Measurements from ENCODE around the gene IGFN1.

The IGFN1 gene

DNA sequence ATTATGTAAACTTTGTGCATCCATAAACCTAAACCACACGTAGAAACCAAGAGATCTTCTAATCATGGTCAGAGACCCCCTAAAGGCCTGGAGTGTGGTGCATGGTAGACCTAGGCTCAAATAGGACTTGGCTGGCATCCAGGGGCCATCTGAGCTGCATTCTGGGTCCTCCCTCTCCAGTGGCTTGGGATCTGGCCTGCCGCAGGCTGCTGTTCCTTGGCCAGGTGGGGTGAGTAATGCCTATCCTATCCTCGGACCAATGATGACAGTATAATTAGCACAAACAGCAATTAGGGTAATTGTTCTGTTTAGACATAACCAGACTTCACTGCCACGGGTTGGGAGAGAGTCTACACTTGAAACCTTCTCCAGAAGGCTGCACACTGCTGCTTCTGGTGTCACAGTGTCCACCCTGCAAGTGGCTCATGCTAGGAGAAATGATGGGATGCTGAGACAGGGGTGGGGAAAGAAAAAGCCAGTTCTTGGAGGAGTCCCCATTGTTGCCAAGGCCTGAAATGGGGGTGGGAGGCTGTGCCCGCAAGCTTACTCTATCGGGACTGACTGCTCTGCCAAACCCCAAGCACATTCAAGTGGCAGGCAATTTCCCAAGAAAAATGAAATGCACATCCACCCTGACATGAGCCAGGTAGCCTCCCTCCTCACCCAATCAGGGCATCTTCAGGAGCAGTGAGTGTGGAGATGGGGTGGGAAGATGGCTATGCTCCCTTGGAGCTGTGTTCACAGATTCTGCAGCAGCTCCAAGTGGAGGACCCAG is 80.2 kb downstream of the IGFN1 start:
- H3K4me3 ChIP-seq (IDR thresholded peaks at IDR 0.05; ENCODE audit: insufficient read depth, low read depth, low read length): no peak overlapping the region
- H3K4me2 ChIP-seq: no peak overlapping the region
- TF ChIP-seq CTCF (conservative IDR thresholded peaks at IDR 0.05; ENCODE audit: low read depth, low read length): no peak
- H3K36me3 ChIP-seq (ENCODE audit: insufficient read depth): no peaks in the 10 kb centered on the region
- no peak overlapping the region for H3K9ac ChIP-seq
- H3K27me3 ChIP-seq (ENCODE audit: insufficient read depth, low read depth): no peaks in the 10 kb centered on the region
- no peak overlapping the region for H3K27ac ChIP-seq
- no peak overlapping the region for H2AFZ ChIP-seq (ENCODE audit: low read depth)
- H3K4me1 ChIP-seq (ENCODE audit: low read depth, poor library complexity, severe bottlenecking): no peaks in the 10 kb centered on the region
- no peaks in the 10 kb centered on the region for H4K20me1 ChIP-seq (ENCODE audit: insufficient read depth)
- no peaks in the 10 kb centered on the region for H3K79me2 ChIP-seq (ENCODE audit: insufficient read depth, low read depth)

- no peaks in the 10 kb centered on the region for H4K20me1 ChIP-seq (ENCODE audit: insufficient read depth)
- H3K4me1 ChIP-seq (ENCODE audit: low read depth, poor library complexity, severe bottlenecking): no peaks in the 10 kb centered on the region
- no peak for TF ChIP-seq CTCF (conservative IDR thresholded peaks at IDR 0.05; ENCODE audit: low read depth, low read length)
- no peaks in the 10 kb centered on the region for H3K27me3 ChIP-seq (ENCODE audit: insufficient read depth, low read depth)
- H3K79me2 ChIP-seq (ENCODE audit: insufficient read depth, low read depth): no peaks in the 10 kb centered on the region
- H3K4me3 ChIP-seq (IDR thresholded peaks at IDR 0.05; ENCODE audit: insufficient read depth, low read depth, low read length): no peak overlapping the region
- no peaks in the 10 kb centered on the region for H3K36me3 ChIP-seq (ENCODE audit: insufficient read depth)
- H3K9ac ChIP-seq: no peak overlapping the region
- no peak overlapping the region for H3K27ac ChIP-seq
- H3K4me2 ChIP-seq: no peak overlapping the region
- no peak overlapping the region for H2AFZ ChIP-seq (ENCODE audit: low read depth)
These were observed 82.2 kb downstream of the IGFN1 start for GRCh38 chr1:201272799-201273198.

DNA sequence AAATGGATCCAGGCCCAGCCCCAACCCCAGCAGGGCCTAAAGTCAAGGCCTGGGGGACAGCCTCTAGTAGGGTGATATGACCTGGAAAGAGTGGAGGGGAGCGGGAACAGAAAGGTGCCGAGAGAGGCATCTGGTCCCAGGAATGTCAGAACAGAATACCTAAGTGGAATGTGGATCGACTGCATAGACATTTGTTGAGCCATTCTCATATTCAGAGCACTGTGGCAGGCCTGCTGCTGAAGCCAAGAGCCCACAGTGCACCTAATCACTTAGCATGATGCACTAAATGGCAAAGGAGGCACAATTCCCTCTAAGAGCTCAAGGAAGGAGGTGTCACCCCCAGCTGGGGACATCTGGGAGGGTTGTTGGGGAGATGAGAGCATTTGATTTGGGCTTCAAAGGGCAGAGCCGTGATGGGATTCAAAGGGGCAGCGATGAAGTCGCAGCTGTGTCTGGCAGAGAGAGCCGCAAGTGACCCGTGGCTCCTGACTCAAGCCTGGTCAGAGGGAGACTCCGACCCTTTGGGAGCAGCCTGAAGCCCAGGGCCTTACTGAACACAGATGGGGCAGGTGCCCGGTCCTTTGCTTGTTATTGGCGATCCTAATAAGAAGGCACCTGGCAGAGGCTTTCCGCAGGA is 84.1 kb downstream of the IGFN1 start:
- H3K36me3 ChIP-seq (ENCODE audit: insufficient read depth): no peaks in the 10 kb centered on the region
- no peaks in the 10 kb centered on the region for H3K27me3 ChIP-seq (ENCODE audit: insufficient read depth, low read depth)
- no peaks in the 10 kb centered on the region for H3K4me1 ChIP-seq (ENCODE audit: low read depth, poor library complexity, severe bottlenecking)
- no peak overlapping the region for H3K4me3 ChIP-seq (IDR thresholded peaks at IDR 0.05; ENCODE audit: insufficient read depth, low read depth, low read length)
- TF ChIP-seq CTCF (conservative IDR thresholded peaks at IDR 0.05; ENCODE audit: low read depth, low read length): no peak
- H3K4me2 ChIP-seq: no peak overlapping the region
- no peak overlapping the region for H2AFZ ChIP-seq (ENCODE audit: low read depth)
- H3K27ac ChIP-seq: no peak overlapping the region
- no peaks in the 10 kb centered on the region for H3K79me2 ChIP-seq (ENCODE audit: insufficient read depth, low read depth)
- no peak overlapping the region for H3K9ac ChIP-seq
- no peaks in the 10 kb centered on the region for H4K20me1 ChIP-seq (ENCODE audit: insufficient read depth)

- Histone ChIP-seq H3K27ac (no peak overlapping the region), H3K4me2 (no peak overlapping the region), H3K9ac (no peak overlapping the region)
These were observed 84.6 kb downstream of the IGFN1 start for GRCh38 chr1:201275253-201275666.

More at GRCh38 chr1:201275253-201275666, 84.6 kb downstream of the IGFN1 start:
- no peaks in the 10 kb centered on the region for H3K79me2 ChIP-seq (ENCODE audit: insufficient read depth, low read depth)
- H3K36me3 ChIP-seq (ENCODE audit: insufficient read depth): no peaks in the 10 kb centered on the region
- H3K4me1 ChIP-seq (ENCODE audit: low read depth, poor library complexity, severe bottlenecking): no peaks in the 10 kb centered on the region
- no peak overlapping the region for H3K4me3 ChIP-seq (IDR thresholded peaks at IDR 0.05; ENCODE audit: insufficient read depth, low read depth, low read length)
- H3K27me3 ChIP-seq (ENCODE audit: insufficient read depth, low read depth): no peaks in the 10 kb centered on the region
- no peak overlapping the region for H2AFZ ChIP-seq (ENCODE audit: low read depth)
- TF ChIP-seq CTCF (conservative IDR thresholded peaks at IDR 0.05; ENCODE audit: low read depth, low read length): no peak
- H4K20me1 ChIP-seq (ENCODE audit: insufficient read depth): no peaks in the 10 kb centered on the region
